ENCODE measurements around the gene EXOC3L2. TPM values are rescaled to one million over a fixed set of nuclear protein-coding genes. Genes with fewer than 3 reads are reported as not detected.

The EXOC3L2 gene
- total RNA-seq, 1 experiment from 2014 or later, result not detected

DNA sequence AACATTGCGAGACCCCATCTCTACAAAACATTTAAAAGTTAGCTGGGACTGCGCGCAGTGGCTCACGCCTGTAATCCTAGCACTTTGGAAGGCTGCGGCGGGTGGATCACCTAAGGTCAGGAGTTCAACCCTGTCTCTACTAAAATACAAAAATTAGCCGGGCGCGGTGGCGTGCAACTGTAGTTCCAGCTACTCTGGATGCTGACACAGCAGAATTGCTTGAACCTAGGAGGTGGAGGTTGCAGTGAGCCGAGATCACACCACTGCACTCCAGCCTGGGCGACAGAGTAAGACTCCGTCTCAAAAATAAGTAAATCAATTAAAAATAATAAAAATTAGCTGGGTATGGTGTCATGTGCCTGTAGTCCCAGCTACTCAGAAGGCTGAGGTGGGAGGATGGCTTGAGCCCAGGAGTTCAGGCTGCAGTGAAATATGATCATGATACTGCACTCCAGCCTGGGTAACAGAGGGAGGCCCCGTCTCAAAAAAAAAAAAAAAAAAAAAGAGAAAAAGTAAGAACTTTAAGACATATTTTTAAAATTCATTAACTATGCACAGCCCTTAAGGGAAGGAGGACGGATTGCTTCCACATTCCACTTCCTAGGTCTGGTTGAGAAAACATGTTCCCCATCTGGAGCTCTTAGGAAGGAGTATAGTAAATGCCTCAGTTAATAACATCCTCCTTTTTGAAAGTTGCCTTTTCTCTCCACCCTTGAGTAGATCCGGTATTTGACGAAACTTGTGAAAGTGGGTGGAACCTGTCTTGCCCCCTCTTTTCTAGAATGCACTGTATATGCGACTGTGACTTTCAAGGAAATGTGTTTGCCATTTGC, 26.1 kb downstream of the EXOC3L2 start:
- Histone ChIP-seq H3K4me3 (ENCODE audit: low read length) (no peak overlapping the region), H2AFZ (ENCODE audit: low read length) (no peak overlapping the region), H3K27ac (ENCODE audit: low read length) (no peak overlapping the region), H3K9me2 (replicated peaks; ENCODE audit: low read length) (no peaks in the 10 kb centered on the region), H3K27me3 (ENCODE audit: low read length) (0 out of 2 replicates have a peak, but pooled peaks cover 12% of the 10 kb centered on the region), H3K9ac (ENCODE audit: low read length) (no peak overlapping the region), H3K79me2 (ENCODE audit: low read length) (no peaks in the 10 kb centered on the region), H3K36me3 (ENCODE audit: low read depth, low read length) (no peaks in the 10 kb centered on the region), H3K4me1 (ENCODE audit: insufficient read depth, low read length) (no peaks in the 10 kb centered on the region), H3K9me3 (ENCODE audit: low read length) (no peaks in the 10 kb centered on the region), H3K4me2 (ENCODE audit: low read length) (no peak overlapping the region), H3F3A (ENCODE audit: low read length, unreplicated experiment) (no peaks in the 10 kb centered on the region), H4K20me1 (ENCODE audit: low read length) (no peaks in the 10 kb centered on the region)
- CTCF ChIA-PET, result interaction anchor here (0.6 kb wide), 1 partner anchor 32 kb away, joined by 13 read pairs; no protein-coding TSS in a partner anchor
- TF ChIP-seq EZH2 (IDR thresholded peaks at IDR 0.05; ENCODE audit: low read length, unreplicated experiment) (no peak), EZH2phosphoT487 (IDR thresholded peaks at IDR 0.05; ENCODE audit: borderline replicate concordance, low read length) (no peak)
- TF ChIP-seq, protein P1, sequence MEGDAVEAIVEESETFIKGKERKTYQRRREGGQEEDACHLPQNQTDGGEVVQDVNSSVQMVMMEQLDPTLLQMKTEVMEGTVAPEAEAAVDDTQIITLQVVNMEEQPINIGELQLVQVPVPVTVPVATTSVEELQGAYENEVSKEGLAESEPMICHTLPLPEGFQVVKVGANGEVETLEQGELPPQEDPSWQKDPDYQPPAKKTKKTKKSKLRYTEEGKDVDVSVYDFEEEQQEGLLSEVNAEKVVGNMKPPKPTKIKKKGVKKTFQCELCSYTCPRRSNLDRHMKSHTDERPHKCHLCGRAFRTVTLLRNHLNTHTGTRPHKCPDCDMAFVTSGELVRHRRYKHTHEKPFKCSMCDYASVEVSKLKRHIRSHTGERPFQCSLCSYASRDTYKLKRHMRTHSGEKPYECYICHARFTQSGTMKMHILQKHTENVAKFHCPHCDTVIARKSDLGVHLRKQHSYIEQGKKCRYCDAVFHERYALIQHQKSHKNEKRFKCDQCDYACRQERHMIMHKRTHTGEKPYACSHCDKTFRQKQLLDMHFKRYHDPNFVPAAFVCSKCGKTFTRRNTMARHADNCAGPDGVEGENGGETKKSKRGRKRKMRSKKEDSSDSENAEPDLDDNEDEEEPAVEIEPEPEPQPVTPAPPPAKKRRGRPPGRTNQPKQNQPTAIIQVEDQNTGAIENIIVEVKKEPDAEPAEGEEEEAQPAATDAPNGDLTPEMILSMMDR (conservative IDR thresholded peaks at IDR 0.05; ENCODE audit: low read depth, low read length), result no peak
- POLR2A ChIA-PET (ENCODE audit: unreplicated experiment), result no interaction called here
- ATAC-seq (no peak), DNase-seq (no peak)
- intact Hi-C loops (cut with micrococcal nuclease), result no loop called here
- no TSS peak for BruUV-seq (replicated peaks)

DNA sequence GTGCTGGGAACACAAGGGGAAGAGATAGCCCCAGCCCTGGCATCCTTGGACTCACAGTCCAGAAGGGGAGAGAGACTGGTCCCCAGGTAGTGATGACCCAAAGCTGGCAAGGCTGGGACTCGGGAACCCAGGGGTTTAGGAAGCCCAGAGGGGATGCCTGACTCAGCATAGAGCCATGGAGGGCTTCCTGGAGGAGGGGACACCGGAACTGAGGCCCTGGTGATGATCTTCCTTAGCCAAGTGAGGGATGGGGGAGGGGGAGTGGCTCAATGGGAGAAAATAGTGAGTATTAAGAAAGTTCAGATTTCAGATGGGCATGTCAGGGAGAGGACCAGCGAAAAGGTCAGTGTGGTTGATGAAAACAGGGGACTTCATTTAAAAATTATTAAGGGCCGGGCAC, 26.8 kb downstream of the EXOC3L2 start:
- Histone ChIP-seq H3K9ac (ENCODE audit: low read length) (no peak overlapping the region), H3F3A (ENCODE audit: low read length, unreplicated experiment) (no peaks in the 10 kb centered on the region), H3K27ac (ENCODE audit: low read length) (no peak overlapping the region), H3K79me2 (ENCODE audit: low read length) (no peaks in the 10 kb centered on the region), H3K4me2 (ENCODE audit: low read length) (no peak overlapping the region), H3K4me1 (ENCODE audit: insufficient read depth, low read length) (no peaks in the 10 kb centered on the region), H2AFZ (ENCODE audit: low read length) (no peak overlapping the region), H4K20me1 (ENCODE audit: low read length) (no peaks in the 10 kb centered on the region), H3K9me3 (ENCODE audit: low read length) (no peaks in the 10 kb centered on the region), H3K9me2 (replicated peaks; ENCODE audit: low read length) (no peaks in the 10 kb centered on the region), H3K36me3 (ENCODE audit: low read depth, low read length) (no peaks in the 10 kb centered on the region), H3K4me3 (ENCODE audit: low read length) (no peak overlapping the region), H3K27me3 (ENCODE audit: low read length) (0 out of 2 replicates have a peak, but pooled peaks cover 12% of the 10 kb centered on the region)
- no peak for ATAC-seq
- TF ChIP-seq EZH2phosphoT487 (IDR thresholded peaks at IDR 0.05; ENCODE audit: borderline replicate concordance, low read length), result no peak
- TF ChIP-seq, protein P1 (conservative IDR thresholded peaks at IDR 0.05; ENCODE audit: low read depth, low read length), result no peak
- TF ChIP-seq EZH2 (IDR thresholded peaks at IDR 0.05; ENCODE audit: low read length, unreplicated experiment), result no peak
- ChIA-PET POLR2A (ENCODE audit: unreplicated experiment) (no interaction called here), CTCF (no interaction called here)
- intact Hi-C loops (cut with micrococcal nuclease), result no loop called here
- no peak for DNase-seq
- BruUV-seq (replicated peaks), result no TSS peak

DNA sequence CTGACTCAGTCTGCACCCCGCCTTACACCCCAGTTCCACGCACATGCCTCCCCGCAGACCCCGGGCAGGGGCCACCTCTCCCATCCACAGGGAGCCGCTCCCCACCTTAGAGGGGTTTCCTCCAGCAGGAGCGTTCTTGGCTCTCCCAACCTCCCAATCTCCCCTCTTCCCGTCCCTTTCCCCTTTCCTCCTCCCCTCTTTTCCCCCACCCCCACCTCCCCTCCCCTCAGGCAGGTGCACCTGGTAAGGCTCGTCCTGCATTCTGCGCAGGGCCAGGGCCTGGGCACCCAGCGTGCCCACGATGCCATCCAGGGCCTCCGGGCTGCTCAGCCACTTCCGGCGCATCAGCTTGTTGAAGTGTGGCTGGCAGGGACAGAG, 27.3 kb downstream of the EXOC3L2 start:
- Histone ChIP-seq H3F3A (ENCODE audit: low read length, unreplicated experiment) (no peaks in the 10 kb centered on the region), H3K27ac (ENCODE audit: low read length) (no peak overlapping the region), H3K9me2 (replicated peaks; ENCODE audit: low read length) (no peaks in the 10 kb centered on the region), H3K4me2 (ENCODE audit: low read length) (no peak overlapping the region), H3K9ac (ENCODE audit: low read length) (no peak overlapping the region), H3K79me2 (ENCODE audit: low read length) (no peaks in the 10 kb centered on the region), H3K9me3 (ENCODE audit: low read length) (no peaks in the 10 kb centered on the region), H3K27me3 (ENCODE audit: low read length) (0 out of 2 replicates have a peak, but pooled peaks cover 12% of the 10 kb centered on the region), H3K4me3 (ENCODE audit: low read length) (no peak overlapping the region), H3K36me3 (ENCODE audit: low read depth, low read length) (no peaks in the 10 kb centered on the region), H3K4me1 (ENCODE audit: insufficient read depth, low read length) (no peaks in the 10 kb centered on the region), H2AFZ (ENCODE audit: low read length) (no peak overlapping the region), H4K20me1 (ENCODE audit: low read length) (no peaks in the 10 kb centered on the region)
- no peak for DNase-seq
- BruUV-seq (replicated peaks), result no TSS peak
- TF ChIP-seq EZH2phosphoT487 (IDR thresholded peaks at IDR 0.05; ENCODE audit: borderline replicate concordance, low read length), result no peak
- TF ChIP-seq EZH2 (IDR thresholded peaks at IDR 0.05; ENCODE audit: low read length, unreplicated experiment), result no peak
- intact Hi-C loops (cut with micrococcal nuclease), result no loop called here
- no peak for ATAC-seq
- ChIA-PET CTCF (no interaction called here), POLR2A (ENCODE audit: unreplicated experiment) (no interaction called here)
